ENCODE data around the gene COIL. TPM values are rescaled to one million over a fixed set of nuclear protein-coding genes. Genes with fewer than 3 reads are reported as not detected.

COIL gene
- total and polyA plus RNA-seq, 2 of the 13 experiments (the other 11 are each of a cell fraction or from before 2014, with no cell fraction given): 8.1 to 29.4 TPM

- no peak for FAIRE-seq
- DNase-seq (ENCODE audit: low spot score): no peak
- in situ Hi-C loops (cut with HindIII; ENCODE audit: extremely low pct_ligation_motif_present, low pct_unique_long_range_greater_than_20kb) (no loop called here), intact Hi-C loops (cut with micrococcal nuclease; ENCODE audit: unreplicated experiment) (no loop called here)
- no peaks in the 10 kb centered on the region for H3K79me2 ChIP-seq (ENCODE audit: insufficient read depth, low read length)
- no peaks in the 10 kb centered on the region for H3K9me3 ChIP-seq (ENCODE audit: low read length)
- ATAC-seq: no peak
- H3K9ac ChIP-seq (ENCODE audit: insufficient read depth, low read depth, low read length): no peak overlapping the region
- WGBS (ENCODE audit: low lambda C conversion rate): 100% methylated on average over 1 of the region's 1 CpG
- TF ChIP-seq FOSL1 (CRISPR knock-in tag; IDR thresholded peaks at IDR 0.05; ENCODE audit: borderline replicate concordance) (no peak), HCFC1 (IDR thresholded peaks at IDR 0.05; ENCODE audit: low read depth, low read length) (no peak), MEIS2 (CRISPR knock-in tag; IDR thresholded peaks at IDR 0.05) (no peak), GFI1 (CRISPR knock-in tag; IDR thresholded peaks at IDR 0.05; ENCODE audit: borderline replicate concordance) (no peak), MTA1 (CRISPR knock-in tag; IDR thresholded peaks at IDR 0.05; ENCODE audit: borderline replicate concordance) (no peak), ZNF772 (CRISPR knock-in tag; IDR thresholded peaks at IDR 0.05) (no peak), TGIF2 (CRISPR knock-in tag; IDR thresholded peaks at IDR 0.05) (no peak), ZNF44 (CRISPR knock-in tag; IDR thresholded peaks at IDR 0.05) (no peak), POLR2A (IDR thresholded peaks at IDR 0.05; ENCODE audit: insufficient read depth in 1 of 2, low read depth in 2 of 2, low read length in 2 of 2) (no peak), ZNF597 (CRISPR knock-in tag; IDR thresholded peaks at IDR 0.05) (no peak), ZNF317 (CRISPR knock-in tag; IDR thresholded peaks at IDR 0.05) (no peak), NR3C1 (CRISPR knock-in tag; IDR thresholded peaks at IDR 0.05) (no peak), ZNF746 (CRISPR knock-in tag; IDR thresholded peaks at IDR 0.05) (no peak), POGZ (CRISPR knock-in tag; IDR thresholded peaks at IDR 0.05) (no peak)
- TF ChIP-seq, protein P1, sequence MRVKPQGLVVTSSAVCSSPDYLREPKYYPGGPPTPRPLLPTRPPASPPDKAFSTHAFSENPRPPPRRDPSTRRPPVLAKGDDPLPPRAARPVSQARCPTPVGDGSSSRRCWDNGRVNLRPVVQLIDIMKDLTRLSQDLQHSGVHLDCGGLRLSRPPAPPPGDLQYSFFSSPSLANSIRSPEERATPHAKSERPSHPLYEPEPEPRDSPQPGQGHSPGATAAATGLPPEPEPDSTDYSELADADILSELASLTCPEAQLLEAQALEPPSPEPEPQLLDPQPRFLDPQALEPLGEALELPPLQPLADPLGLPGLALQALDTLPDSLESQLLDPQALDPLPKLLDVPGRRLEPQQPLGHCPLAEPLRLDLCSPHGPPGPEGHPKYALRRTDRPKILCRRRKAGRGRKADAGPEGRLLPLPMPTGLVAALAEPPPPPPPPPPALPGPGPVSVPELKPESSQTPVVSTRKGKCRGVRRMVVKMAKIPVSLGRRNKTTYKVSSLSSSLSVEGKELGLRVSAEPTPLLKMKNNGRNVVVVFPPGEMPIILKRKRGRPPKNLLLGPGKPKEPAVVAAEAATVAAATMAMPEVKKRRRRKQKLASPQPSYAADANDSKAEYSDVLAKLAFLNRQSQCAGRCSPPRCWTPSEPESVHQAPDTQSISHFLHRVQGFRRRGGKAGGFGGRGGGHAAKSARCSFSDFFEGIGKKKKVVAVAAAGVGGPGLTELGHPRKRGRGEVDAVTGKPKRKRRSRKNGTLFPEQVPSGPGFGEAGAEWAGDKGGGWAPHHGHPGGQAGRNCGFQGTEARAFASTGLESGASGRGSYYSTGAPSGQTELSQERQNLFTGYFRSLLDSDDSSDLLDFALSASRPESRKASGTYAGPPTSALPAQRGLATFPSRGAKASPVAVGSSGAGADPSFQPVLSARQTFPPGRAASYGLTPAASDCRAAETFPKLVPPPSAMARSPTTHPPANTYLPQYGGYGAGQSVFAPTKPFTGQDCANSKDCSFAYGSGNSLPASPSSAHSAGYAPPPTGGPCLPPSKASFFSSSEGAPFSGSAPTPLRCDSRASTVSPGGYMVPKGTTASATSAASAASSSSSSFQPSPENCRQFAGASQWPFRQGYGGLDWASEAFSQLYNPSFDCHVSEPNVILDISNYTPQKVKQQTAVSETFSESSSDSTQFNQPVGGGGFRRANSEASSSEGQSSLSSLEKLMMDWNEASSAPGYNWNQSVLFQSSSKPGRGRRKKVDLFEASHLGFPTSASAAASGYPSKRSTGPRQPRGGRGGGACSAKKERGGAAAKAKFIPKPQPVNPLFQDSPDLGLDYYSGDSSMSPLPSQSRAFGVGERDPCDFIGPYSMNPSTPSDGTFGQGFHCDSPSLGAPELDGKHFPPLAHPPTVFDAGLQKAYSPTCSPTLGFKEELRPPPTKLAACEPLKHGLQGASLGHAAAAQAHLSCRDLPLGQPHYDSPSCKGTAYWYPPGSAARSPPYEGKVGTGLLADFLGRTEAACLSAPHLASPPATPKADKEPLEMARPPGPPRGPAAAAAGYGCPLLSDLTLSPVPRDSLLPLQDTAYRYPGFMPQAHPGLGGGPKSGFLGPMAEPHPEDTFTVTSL (CRISPR knock-in tag; IDR thresholded peaks at IDR 0.05; ENCODE audit: borderline replicate concordance): no peak
- TF ChIP-seq, protein P2, sequence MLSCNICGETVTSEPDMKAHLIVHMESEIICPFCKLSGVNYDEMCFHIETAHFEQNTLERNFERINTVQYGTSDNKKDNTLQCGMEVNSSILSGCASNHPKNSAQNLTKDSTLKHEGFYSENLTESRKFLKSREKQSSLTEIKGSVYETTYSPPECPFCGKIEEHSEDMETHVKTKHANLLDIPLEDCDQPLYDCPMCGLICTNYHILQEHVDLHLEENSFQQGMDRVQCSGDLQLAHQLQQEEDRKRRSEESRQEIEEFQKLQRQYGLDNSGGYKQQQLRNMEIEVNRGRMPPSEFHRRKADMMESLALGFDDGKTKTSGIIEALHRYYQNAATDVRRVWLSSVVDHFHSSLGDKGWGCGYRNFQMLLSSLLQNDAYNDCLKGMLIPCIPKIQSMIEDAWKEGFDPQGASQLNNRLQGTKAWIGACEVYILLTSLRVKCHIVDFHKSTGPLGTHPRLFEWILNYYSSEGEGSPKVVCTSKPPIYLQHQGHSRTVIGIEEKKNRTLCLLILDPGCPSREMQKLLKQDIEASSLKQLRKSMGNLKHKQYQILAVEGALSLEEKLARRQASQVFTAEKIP (CRISPR knock-in tag; IDR thresholded peaks at IDR 0.05; ENCODE audit: borderline replicate concordance): no peak
- no peak overlapping the region for H3K4me2 ChIP-seq (ENCODE audit: low read depth, low read length)
- ChIA-PET CTCF (ENCODE audit: low intra/inter-chr PET ratio, low total read pairs) (no interaction called here), POLR2A (no interaction called here)
- no peak overlapping the region for H3K27ac ChIP-seq (ENCODE audit: extremely low read length, insufficient read depth, low read length)
- H2AFZ ChIP-seq (ENCODE audit: low read length): no peak overlapping the region
- H3K27me3 ChIP-seq (ENCODE audit: control insufficient read depth in 1 of 2, insufficient read depth in 2 of 2, low read length in 2 of 2): no peaks in the 10 kb centered on the region
- H4K20me1 ChIP-seq (ENCODE audit: insufficient read depth, low read length): no peaks in the 10 kb centered on the region
- BruUV-seq (replicated peaks): no TSS peak
- no peaks in the 10 kb centered on the region for H3K4me1 ChIP-seq (ENCODE audit: insufficient read depth, low read length)
- H3K4me3 ChIP-seq (replicated peaks in 1 of 3; ENCODE audit: insufficient read depth in 1 of 3, low read depth in 2 of 3, low read length in 3 of 3): no peak overlapping the region
- H3K36me3 ChIP-seq (replicated peaks in 1 of 2; ENCODE audit: control insufficient read depth in 1 of 2, insufficient read depth in 2 of 2, low read length in 2 of 2): peaks cover 0 to 1% of the 10 kb centered on the region in 2 experiments; a peak in 1 of 5 replicates
These were observed 34.9 kb upstream of the COIL start for GRCh38 chr17:56995766-56996165.
